Prostate gland (tissue), 2 donors: Measurements from ENCODE around the gene AKAP8. TPM values are rescaled to one million over a fixed set of nuclear protein-coding genes. Genes with fewer than 3 reads are reported as not detected.
"Not testable (repeated sequence)": the region's sequence is repeated elsewhere in the genome, so short reads cannot be mapped to it uniquely, and the experiment has no call there.

Experiments
- DNase-seq: peaks from one replicate; pipeline ENCODE4 v3.0.0-alpha.2; 2019; ENCODE audit warnings: low spot score
- H3K27ac ChIP-seq, 2 donors: fragments of 200-600 bp; sonication (generic); 2 replicates each; pipeline ENCODE4 v1.5.1; 2017 to 2019
- H3K27me3 ChIP-seq: fragments of 200-600 bp; sonication (generic); replicated peaks from 2 replicates; pipeline ENCODE4 v1.5.1; 2019; ENCODE audit not compliant: insufficient read depth
- H3K36me3 ChIP-seq, 2 donors: fragments of 200-600 bp; sonication (generic); 1 replicate in 1 of 2; 2 replicates in 1 of 2; pipeline versions ENCODE4 v1.5.1 to v1.8.1; 2017 to 2019
- H3K4me1 ChIP-seq: fragments of 200-600 bp; sonication (generic); replicated peaks from 2 replicates; pipeline ENCODE4 v1.5.1; 2019
- H3K4me3 ChIP-seq, 2 donors: fragments of 200-600 bp; sonication (generic); 2 replicates each; pipeline ENCODE4 v1.5.1; 2017 to 2019
- H3K9me3 ChIP-seq: fragments of 200-600 bp; sonication (generic); 2 replicates; pipeline ENCODE4 v1.5.1; 2017
- CTCF ChIP-seq, 4 experiments: fragments of 200-600 bp in 2 of 4; fragments of 450-650 bp in 2 of 4; sonication (generic) in 2 of 4; IDR thresholded peaks; 1 replicate in 3 of 4; 2 replicates in 1 of 4; pipeline ENCODE4 v1.5.1; 2016 to 2019; ENCODE audit warnings: antibody characterized with exemption in 4 of 4, mild to moderate bottlenecking in 2 of 4, moderate library complexity in 2 of 4
- POLR2A ChIP-seq: fragments of 450-650 bp; IDR thresholded peaks from one replicate; pipeline ENCODE4 v1.6.1; 2016; ENCODE audit warnings: antibody characterized with exemption, mild to moderate bottlenecking
- POLR2AphosphoS5 ChIP-seq: sonication (generic); formaldehyde crosslinking; IDR thresholded peaks from one replicate; pipeline ENCODE4 v1.6.1; 2017; ENCODE audit warnings: antibody characterized with exemption
- WGBS: methylation state at CpG from one replicate; pipeline ENCODE4 v1.1.5; 2018; 5-methylcytosine and 5-hydroxymethylcytosine counted together
- intact Hi-C: fragments of 100-400 bp; cut with DNase I; formaldehyde crosslinking; loops from one replicate; pipeline ENCODE4 v1.14.2; 2022
- total RNA-seq, 2 donors: library from RNA; depleted of rRNA; stranded (reverse); fragments of >200 nt; gene quantifications; one replicate each; pipeline ENCODE4 v1.1.0, GENCODE V29; 2016

AKAP8 gene
- total RNA-seq, 2 donors from 2014 or later, result 30.3 to 34.2 TPM

GRCh38 chr19:15418579-15419412 lies 39.2 kb upstream of the AKAP8 start, which contains the start of gene AKAP8L:
Gene AKAP8L, minus strand, starts transcription at chr19:15418988. Its CDS starts 65 bp downstream, at chr19:15418923.
- DNase-seq, result peak; percentile 99
- Histone ChIP-seq H3K27me3 (no peaks in the 10 kb centered on the region), H3K36me3 (peaks cover 0 to 5% of the 10 kb centered on the region in 2 donors), H3K4me1 (peaks cover 28% of the 10 kb centered on the region), H3K9me3 (no peaks in the 10 kb centered on the region), H3K4me3 (peak within 1 kb of the TSS; percentile 92 to 97), H3K27ac (peak within 1 kb of the TSS; percentile 83 to 85)
- TF ChIP-seq POLR2AphosphoS5 (peak; percentile 97), POLR2A (peak; percentile 83), CTCF (IDR thresholded peaks at IDR 0.05) (peak in 2 of 4 experiments; percentile 73 to 76)
- intact Hi-C loops, result loop anchor here (5.0 kb wide), 2 partner anchors 36 to 86 kb away; partner anchors contain the start of gene BRD4
- under 1% methylated on average over 61 of the region's 61 CpGs for WGBS

DNA sequence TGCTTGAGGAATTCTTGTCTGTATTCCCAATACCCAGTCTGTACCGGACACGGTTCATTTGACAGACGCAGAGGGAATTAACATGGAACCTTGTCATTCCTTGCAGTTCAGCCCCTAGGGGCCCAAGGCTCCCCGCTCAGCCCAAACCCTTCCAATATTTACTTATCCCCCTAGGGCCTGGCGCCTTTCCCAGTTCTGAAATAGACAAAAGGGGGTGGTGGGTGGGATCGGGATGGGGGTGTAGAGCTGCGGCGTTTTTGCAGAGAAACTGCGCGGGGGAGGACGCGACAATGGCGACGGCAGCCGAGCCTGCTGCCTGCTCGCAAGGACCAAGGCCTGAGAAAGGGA lies 38.6 kb upstream of the AKAP8 start:
- Histone ChIP-seq H3K36me3 (peaks cover 0 to under 1% of the 10 kb centered on the region in 2 donors), H3K27me3 (no peaks in the 10 kb centered on the region), H3K9me3 (no peaks in the 10 kb centered on the region), H3K4me3 (peak overlapping the region; percentile 92 to 97), H3K27ac (peak overlapping the region; percentile 83 to 85), H3K4me1 (peaks cover 29% of the 10 kb centered on the region)
- TF ChIP-seq POLR2AphosphoS5 (no peak), POLR2A (no peak), CTCF (IDR thresholded peaks at IDR 0.05) (no peak)
- intact Hi-C loops, result loop anchor here (5.0 kb wide), 2 partner anchors 36 to 86 kb away; partner anchors contain the start of gene BRD4
- WGBS, result 2% methylated on average over 16 of the region's 16 CpGs
- DNase-seq, result no peak

DNA sequence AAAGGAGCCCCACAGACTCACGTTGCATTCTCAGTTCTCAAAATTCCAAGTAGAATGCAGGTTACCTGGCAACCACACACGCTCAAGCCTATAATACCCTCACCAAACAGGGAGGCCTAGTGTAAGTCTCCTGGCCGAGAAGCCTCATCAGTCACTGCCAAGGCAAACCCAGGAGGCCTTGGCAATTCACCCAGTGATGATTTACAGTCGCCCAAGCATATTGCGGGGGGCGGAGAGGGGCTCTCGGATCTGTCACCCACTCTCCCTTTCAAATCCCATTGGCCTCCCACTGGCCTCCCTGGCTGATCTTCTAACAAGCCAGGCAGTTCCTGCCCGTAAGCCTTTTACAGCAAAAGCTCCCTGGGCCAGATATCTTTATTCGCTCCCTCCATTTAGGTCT lies 38.1 kb upstream of the AKAP8 start:
- H3K4me3 ChIP-seq, result peak overlapping the region; percentile 92 to 97
- under 1% methylated on average over 9 of the region's 9 CpGs for WGBS
- intact Hi-C loops, result loop anchor here (5.0 kb wide), 2 partner anchors 35 to 85 kb away; partner anchors contain the start of gene BRD4
- no peak for DNase-seq
- peaks cover 30% of the 10 kb centered on the region for H3K4me1 ChIP-seq
- H3K9me3 ChIP-seq, result no peaks in the 10 kb centered on the region
- peak overlapping the region; percentile 83 to 85 for H3K27ac ChIP-seq
- no peaks in the 10 kb centered on the region for H3K36me3 ChIP-seq
- H3K27me3 ChIP-seq, result no peaks in the 10 kb centered on the region
- TF ChIP-seq POLR2AphosphoS5 (peak; percentile 17), CTCF (IDR thresholded peaks at IDR 0.05) (no peak)

DNA sequence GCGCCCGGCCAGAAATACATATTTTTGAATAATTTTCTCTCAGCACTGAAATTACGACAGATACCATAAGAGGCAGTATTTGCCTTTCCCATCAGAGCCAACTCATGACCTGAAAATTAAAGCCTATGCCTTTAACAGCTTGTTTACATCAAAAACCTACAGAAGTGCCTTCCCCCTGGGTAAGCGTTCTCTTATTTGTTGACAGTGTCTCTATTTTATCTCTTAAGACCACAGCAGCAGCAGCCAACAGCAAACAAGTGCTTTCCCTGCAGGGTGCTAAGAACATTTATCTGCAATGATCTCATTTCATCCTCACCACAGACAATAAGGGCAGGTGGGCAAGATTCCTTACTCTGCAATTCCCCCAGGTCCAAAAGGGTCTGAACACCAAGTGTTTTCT lies 33.2 kb upstream of the AKAP8 start:
- intact Hi-C loops, result no loop called here
- Histone ChIP-seq H3K27me3 (no peaks in the 10 kb centered on the region), H3K27ac (peak overlapping the region in 1 of 2 donors; percentile 12), H3K9me3 (no peaks in the 10 kb centered on the region), H3K4me3 (no peak overlapping the region), H3K4me1 (peaks cover 13% of the 10 kb centered on the region), H3K36me3 (no peaks in the 10 kb centered on the region)
- WGBS, result 66% methylated on average over 4 of the region's 4 CpGs
- DNase-seq, result no peak
- TF ChIP-seq POLR2AphosphoS5 (no peak), CTCF (IDR thresholded peaks at IDR 0.05) (no peak), POLR2A (no peak)

- H3K27me3 ChIP-seq, H3K9me3 ChIP-seq, H3K4me1 ChIP-seq, H3K4me3 ChIP-seq, H3K36me3 ChIP-seq, DNase-seq, H3K27ac ChIP-seq, intact Hi-C loops: not testable (repeated sequence)
- WGBS, result 81% methylated on average over 2 of the region's 2 CpGs
Measured at GRCh38 chr19:15411351-15411750, 31.8 kb upstream of the AKAP8 start.
